Ishikawa (cell line): Measurements from ENCODE around the gene CHRNA5.

ENCODE experiments used
- CEBPB ChIP-seq: IDR thresholded peaks from 2 replicates; pipeline ENCODE4 v1.6.1; 2012
- CREB1 ChIP-seq: IDR thresholded peaks from 2 replicates; pipeline ENCODE4 v1.6.1; 2012; ENCODE audit warnings: low read depth
- EGR1 ChIP-seq: IDR thresholded peaks from 2 replicates; pipeline ENCODE4 v1.6.1; 2012
- EP300 ChIP-seq: IDR thresholded peaks from 2 replicates; pipeline ENCODE4 v1.6.1; 2012; ENCODE audit warnings: borderline replicate concordance
- FOXM1 ChIP-seq: IDR thresholded peaks from 2 replicates; pipeline ENCODE4 v1.6.1; 2012; ENCODE audit warnings: low read depth, borderline replicate concordance
- MAX ChIP-seq: IDR thresholded peaks from 2 replicates; pipeline ENCODE4 v1.6.1; 2012
- NFIC ChIP-seq: IDR thresholded peaks from 2 replicates; pipeline ENCODE4 v1.6.1; 2012
- RAD21 ChIP-seq: IDR thresholded peaks from 2 replicates; pipeline ENCODE4 v1.6.1; 2012; ENCODE audit warnings: low read depth
- REST ChIP-seq: IDR thresholded peaks from 2 replicates; pipeline ENCODE4 v1.6.1; 2012; ENCODE audit warnings: low read depth, mild to moderate bottlenecking
- TAF1 ChIP-seq: IDR thresholded peaks from 2 replicates; pipeline ENCODE4 v1.6.1; 2012; ENCODE audit warnings: low read depth, mild to moderate bottlenecking
- TCF12 ChIP-seq: IDR thresholded peaks from 2 replicates; pipeline ENCODE4 v1.6.1; 2012; ENCODE audit warnings: low read depth
- TEAD4 ChIP-seq: IDR thresholded peaks from 2 replicates; pipeline ENCODE4 v1.6.1; 2012
- USF1 ChIP-seq: IDR thresholded peaks from 2 replicates; pipeline ENCODE4 v1.6.1; 2012
- YY1 ChIP-seq: IDR thresholded peaks from 2 replicates; pipeline ENCODE4 v1.6.1; 2012; ENCODE audit warnings: low read depth
- ZBTB7A ChIP-seq: IDR thresholded peaks from 2 replicates; pipeline ENCODE4 v1.6.1; 2012; ENCODE audit warnings: low read depth

The CHRNA5 gene

DNA sequence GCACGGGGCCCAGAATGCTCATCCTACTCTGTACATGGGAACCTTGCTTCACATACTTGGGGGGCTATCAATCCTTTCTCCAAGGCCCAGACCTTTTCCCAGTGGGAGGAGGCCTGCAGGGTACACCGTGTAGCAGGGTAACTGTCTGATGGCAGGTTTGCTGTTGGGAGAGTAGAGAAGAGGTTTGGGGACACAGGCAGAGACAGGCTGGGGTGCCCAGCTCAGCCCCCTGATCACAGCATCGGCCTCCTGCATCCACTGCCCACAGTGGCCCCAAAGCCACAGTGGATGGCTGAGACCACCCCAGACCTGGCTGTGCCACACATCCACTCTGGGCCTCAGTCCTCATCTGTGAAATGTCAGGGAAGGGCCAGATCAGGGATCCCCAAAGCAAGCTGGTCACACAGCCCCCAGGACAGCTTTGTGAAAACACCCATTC, 49.9 kb downstream of the CHRNA5 start:
- TF ChIP-seq USF1 (no peak), ZBTB7A (no peak), TCF12 (no peak), TEAD4 (no peak), NFIC (no peak), RAD21 (no peak), EP300 (no peak), TAF1 (no peak), YY1 (no peak), CREB1 (no peak), CEBPB (no peak), MAX (no peak), REST (no peak), EGR1 (no peak), FOXM1 (no peak)

DNA sequence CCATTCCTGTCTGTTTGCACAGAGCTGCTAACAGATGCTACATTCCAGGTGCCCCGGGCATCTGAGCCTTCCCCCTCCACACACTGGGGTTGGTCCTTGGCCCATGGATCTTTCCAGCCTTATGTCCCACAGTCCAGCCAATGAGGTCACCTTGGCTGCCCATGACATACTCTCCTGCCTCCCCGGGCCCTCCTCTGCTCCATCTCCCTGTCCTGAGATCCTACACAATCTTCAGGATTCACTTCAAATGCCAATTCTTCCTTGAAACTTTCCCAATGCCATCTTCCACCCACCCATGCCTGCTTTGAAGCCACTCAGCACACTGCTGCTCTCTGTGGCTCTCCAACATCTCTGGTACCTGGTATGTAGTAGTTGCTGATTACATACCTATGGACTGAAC, 51.2 kb downstream of the CHRNA5 start:
- TF ChIP-seq TCF12 (no peak), EGR1 (no peak), YY1 (no peak), USF1 (no peak), ZBTB7A (no peak), MAX (no peak), REST (no peak), TEAD4 (no peak), EP300 (no peak), FOXM1 (no peak), CREB1 (no peak), RAD21 (no peak), TAF1 (no peak), CEBPB (no peak), NFIC (no peak)

DNA sequence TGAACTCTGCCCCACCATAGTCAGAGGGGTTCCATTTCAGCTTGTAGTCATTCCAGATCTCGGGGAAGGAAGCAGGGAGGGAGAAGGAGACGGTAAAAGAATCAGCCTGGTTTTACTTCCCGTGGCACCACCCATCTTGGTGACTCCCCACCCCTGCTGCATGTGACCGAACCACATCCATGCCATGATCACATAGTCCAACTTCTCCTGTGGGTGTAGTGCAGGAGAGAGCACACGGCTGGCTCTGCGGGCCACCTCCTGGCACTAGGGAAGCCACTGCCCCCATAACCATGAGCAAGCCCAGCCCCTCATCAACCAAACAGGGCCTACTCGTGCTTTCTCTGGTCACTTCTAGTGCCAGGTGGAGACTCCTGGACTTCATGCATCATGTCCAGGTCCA, 51.8 kb downstream of the CHRNA5 start:
- TF ChIP-seq FOXM1 (no peak), YY1 (no peak), NFIC (no peak), RAD21 (no peak), TAF1 (no peak), REST (no peak), CREB1 (no peak), EP300 (no peak), ZBTB7A (no peak), EGR1 (no peak)

- TF ChIP-seq YY1 (no peak), EP300 (no peak), NFIC (no peak), EGR1 (no peak), ZBTB7A (no peak), REST (no peak), TAF1 (no peak)
Observed at GRCh38 chr15:78617516-78617915, 52.2 kb downstream of the CHRNA5 start.
